Transverse colon (tissue), 4 donors: ENCODE results near the gene SOX8.

Source experiments
- CTCF ChIP-seq, 5 experiments: fragments of 200-600 bp in 3 of 5; fragments of 450-650 bp in 2 of 5; sonication (generic) in 3 of 5; IDR thresholded peaks; 1 replicate in 2 of 5; 2 replicates in 3 of 5; pipeline ENCODE4 v1.5.1; 2016 to 2017; ENCODE audit warnings: antibody characterized with exemption in 5 of 5, inconsistent platforms in 3 of 5, mild to moderate bottlenecking in 2 of 5, moderate library complexity in 1 of 5
- EP300 ChIP-seq: sonication (generic); formaldehyde crosslinking; IDR thresholded peaks from one replicate; pipeline ENCODE4 v1.6.1; 2017; ENCODE audit warnings: antibody characterized with exemption, low read depth
- POLR2AphosphoS5 ChIP-seq, 3 donors: sonication (generic); formaldehyde crosslinking; IDR thresholded peaks; one replicate each; pipeline ENCODE4 v1.6.1; 2016; ENCODE audit warnings: antibody characterized with exemption in 3 of 3

- TF ChIP-seq POLR2AphosphoS5 (IDR thresholded peaks at IDR 0.05) (no peak), EP300 (no peak), CTCF (IDR thresholded peaks at IDR 0.05) (no peak)
Observed at GRCh38 chr16:1010815-1011214, 29.2 kb downstream of the SOX8 start.
